ENCODE measurements around the gene CDC42BPB. TPM values are rescaled to one million over a fixed set of nuclear protein-coding genes. Genes with fewer than 3 reads are reported as not detected.
A peak's percentile ranks its signal among the peaks of the same experiment; 100 is the strongest.

The CDC42BPB gene
- total RNA-seq, 1 donor from 2014 or later: 187 TPM

- no peak overlapping the region for H3K27ac Mint-ChIP-seq (ENCODE audit: unreplicated experiment)
- no peak overlapping the region for H3K4me3 Mint-ChIP-seq (ENCODE audit: unreplicated experiment)
- peaks cover 11% of the 10 kb centered on the region for H3K27me3 Mint-ChIP-seq (ENCODE audit: unreplicated experiment)
- no peaks in the 10 kb centered on the region for H3K4me1 Mint-ChIP-seq (ENCODE audit: unreplicated experiment)
- H3K36me3 Mint-ChIP-seq (ENCODE audit: low read depth, unreplicated experiment): no peaks in the 10 kb centered on the region
- no peaks in the 10 kb centered on the region for H3K9me3 Mint-ChIP-seq (ENCODE audit: unreplicated experiment)
- DNase-seq (ENCODE audit: low spot score): no peak
- TF ChIP-seq CTCF (IDR thresholded peaks at IDR 0.05; ENCODE audit: unreplicated experiment): no peak
Measured at GRCh38 chr14:103093856-103094405, 36.6 kb upstream of the CDC42BPB start.

- Mint-ChIP-seq H3K4me3 (ENCODE audit: unreplicated experiment) (no peak overlapping the region), H3K27me3 (ENCODE audit: unreplicated experiment) (peaks cover 9% of the 10 kb centered on the region), H3K36me3 (ENCODE audit: low read depth, unreplicated experiment) (no peaks in the 10 kb centered on the region), H3K4me1 (ENCODE audit: unreplicated experiment) (no peaks in the 10 kb centered on the region), H3K9me3 (ENCODE audit: unreplicated experiment) (no peaks in the 10 kb centered on the region), H3K27ac (ENCODE audit: unreplicated experiment) (no peak overlapping the region)
- no peak for TF ChIP-seq CTCF (IDR thresholded peaks at IDR 0.05; ENCODE audit: unreplicated experiment)
- no peak for DNase-seq (ENCODE audit: low spot score)
Measured at GRCh38 chr14:103091883-103092222, 34.5 kb upstream of the CDC42BPB start.

- H3K4me1 Mint-ChIP-seq (ENCODE audit: unreplicated experiment): no peaks in the 10 kb centered on the region
- peak; percentile 62 for DNase-seq (ENCODE audit: low spot score)
- H3K4me3 Mint-ChIP-seq (ENCODE audit: unreplicated experiment): no peak overlapping the region
- no peaks in the 10 kb centered on the region for H3K9me3 Mint-ChIP-seq (ENCODE audit: unreplicated experiment)
- H3K27ac Mint-ChIP-seq (ENCODE audit: unreplicated experiment): no peak overlapping the region
- TF ChIP-seq CTCF (IDR thresholded peaks at IDR 0.05; ENCODE audit: unreplicated experiment): peak; percentile 47
- H3K27me3 Mint-ChIP-seq (ENCODE audit: unreplicated experiment): peaks cover 7% of the 10 kb centered on the region
- no peaks in the 10 kb centered on the region for H3K36me3 Mint-ChIP-seq (ENCODE audit: low read depth, unreplicated experiment)
Measured at GRCh38 chr14:103091041-103091882, 33.9 kb upstream of the CDC42BPB start.

GRCh38 chr14:103090481-103091020 is 33.2 kb upstream of the CDC42BPB start:
- no peak overlapping the region for H3K27ac Mint-ChIP-seq (ENCODE audit: unreplicated experiment)
- peaks cover 7% of the 10 kb centered on the region for H3K27me3 Mint-ChIP-seq (ENCODE audit: unreplicated experiment)
- H3K36me3 Mint-ChIP-seq (ENCODE audit: low read depth, unreplicated experiment): no peaks in the 10 kb centered on the region
- no peak overlapping the region for H3K4me3 Mint-ChIP-seq (ENCODE audit: unreplicated experiment)
- no peaks in the 10 kb centered on the region for H3K9me3 Mint-ChIP-seq (ENCODE audit: unreplicated experiment)
- no peak for TF ChIP-seq CTCF (IDR thresholded peaks at IDR 0.05; ENCODE audit: unreplicated experiment)
- no peaks in the 10 kb centered on the region for H3K4me1 Mint-ChIP-seq (ENCODE audit: unreplicated experiment)
- no peak for DNase-seq (ENCODE audit: low spot score)
